Activated CD4-positive, CD25-positive, alpha-beta regulatory T cell (primary cell): ENCODE data around the gene RSL24D1.

Experiments
- DNase-seq, 4 experiments: peaks; one replicate each; lab custom pipeline; 2025; lab: John Stamatoyannopoulos, UW

Gene RSL24D1

DNA sequence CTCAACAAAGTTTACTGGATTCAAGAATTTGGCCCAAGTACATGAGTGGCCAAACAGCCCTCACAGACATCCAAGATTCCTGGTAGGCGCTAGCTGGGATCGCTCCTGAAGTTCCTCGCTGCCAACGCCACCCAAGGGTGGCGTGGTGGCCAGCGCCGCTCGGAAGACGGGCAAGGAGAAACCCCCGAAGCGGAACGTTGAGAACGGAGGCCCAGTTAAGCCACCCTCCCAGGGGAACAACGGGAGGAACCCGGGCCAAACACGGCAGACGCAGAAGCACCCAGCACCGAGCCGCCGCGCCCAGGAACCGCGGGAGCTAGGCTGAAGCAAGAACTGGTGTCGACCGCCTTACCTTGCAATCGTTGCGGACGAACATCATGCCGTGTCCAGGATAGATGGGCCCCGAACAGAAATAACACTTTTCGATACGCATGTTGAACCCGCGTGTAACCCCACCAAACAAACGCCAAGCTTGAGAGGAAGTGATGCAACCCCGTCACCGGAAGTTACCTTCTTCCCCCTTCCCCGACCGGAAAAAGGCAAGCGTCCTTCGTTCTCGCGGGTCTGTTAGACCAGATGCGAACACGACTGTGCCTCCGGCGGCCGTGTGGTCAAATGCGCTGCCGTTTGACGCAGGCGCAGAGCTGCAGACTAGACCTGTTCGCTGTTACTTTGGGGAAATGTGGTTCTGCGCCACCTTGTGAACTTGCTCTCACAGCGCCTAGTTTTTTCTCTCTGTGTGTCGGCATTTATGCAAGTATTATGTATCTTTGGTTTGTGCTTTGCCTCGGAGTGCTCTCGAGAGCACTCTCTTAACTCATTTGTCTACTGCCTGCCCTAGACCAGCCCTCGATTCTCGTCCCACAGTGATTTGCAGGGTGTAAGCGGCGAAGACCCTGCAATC, at the start of gene RSL24D1:
RSL24D1 (minus strand) TSS at position 484 of the 904 bp plus-strand sequence; CDS start at position 433, 51 bp downstream.
- DNase-seq = peak; percentile 83 to 92 (median 91)

DNA sequence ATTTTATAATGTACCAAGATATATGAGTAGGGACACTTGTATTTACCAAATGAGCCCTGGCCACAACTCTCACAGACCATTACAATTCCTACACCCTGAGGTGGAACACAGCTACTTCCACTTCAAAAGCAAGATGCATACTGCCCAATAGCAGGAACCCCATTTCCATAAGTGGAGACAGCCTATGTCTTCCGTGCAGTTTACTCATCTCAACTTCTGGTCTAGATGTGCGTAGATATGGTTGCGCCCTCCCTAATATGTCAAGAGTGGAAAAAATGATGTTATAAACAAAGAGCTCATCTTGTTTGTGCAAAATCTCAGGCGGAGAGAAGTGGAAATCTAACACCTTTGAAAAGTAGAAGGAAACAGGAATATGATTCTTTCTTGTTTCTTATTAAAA, 48.3 kb upstream of the RSL24D1 start:
- DNase-seq = no peak

DNA sequence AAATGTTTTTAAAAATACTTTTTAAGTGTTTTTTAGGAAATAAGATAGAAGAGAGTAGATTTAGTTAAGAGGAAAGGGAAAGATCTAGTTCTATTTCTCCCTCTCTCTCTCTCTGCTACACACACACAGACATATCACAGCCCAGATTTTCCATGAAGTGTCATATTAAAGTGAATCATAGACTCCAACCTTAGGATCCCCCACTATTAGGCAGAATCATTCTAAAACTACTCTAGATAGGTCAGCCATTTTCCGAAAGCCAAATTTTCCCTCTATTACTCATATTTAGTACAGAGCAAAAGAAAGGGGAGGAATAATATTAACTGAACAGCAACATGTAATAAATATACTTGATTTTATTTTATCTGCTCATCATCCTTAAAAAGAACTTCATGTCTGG, 45.1 kb upstream of the RSL24D1 start:
- DNase-seq = no peak

DNA sequence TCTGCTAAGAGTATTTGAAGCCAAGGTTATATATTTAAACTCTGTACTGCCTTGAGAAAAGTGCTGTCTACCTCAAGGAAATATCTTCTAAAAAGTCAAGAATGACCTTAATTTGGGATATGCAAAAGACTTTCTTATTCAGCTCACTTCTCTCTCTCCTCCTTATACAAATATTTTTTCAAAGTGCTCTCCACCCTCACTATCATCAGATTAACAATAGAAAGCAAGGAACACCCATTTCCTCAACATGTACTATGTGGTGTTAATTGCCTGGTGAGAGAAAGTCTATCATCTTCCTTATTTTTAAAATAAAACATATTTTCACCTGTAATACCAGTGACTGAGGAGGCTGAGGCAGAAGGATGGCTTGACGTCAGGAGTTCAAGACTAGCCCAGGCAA, 44.4 kb upstream of the RSL24D1 start:
- DNase-seq = no peak

DNA sequence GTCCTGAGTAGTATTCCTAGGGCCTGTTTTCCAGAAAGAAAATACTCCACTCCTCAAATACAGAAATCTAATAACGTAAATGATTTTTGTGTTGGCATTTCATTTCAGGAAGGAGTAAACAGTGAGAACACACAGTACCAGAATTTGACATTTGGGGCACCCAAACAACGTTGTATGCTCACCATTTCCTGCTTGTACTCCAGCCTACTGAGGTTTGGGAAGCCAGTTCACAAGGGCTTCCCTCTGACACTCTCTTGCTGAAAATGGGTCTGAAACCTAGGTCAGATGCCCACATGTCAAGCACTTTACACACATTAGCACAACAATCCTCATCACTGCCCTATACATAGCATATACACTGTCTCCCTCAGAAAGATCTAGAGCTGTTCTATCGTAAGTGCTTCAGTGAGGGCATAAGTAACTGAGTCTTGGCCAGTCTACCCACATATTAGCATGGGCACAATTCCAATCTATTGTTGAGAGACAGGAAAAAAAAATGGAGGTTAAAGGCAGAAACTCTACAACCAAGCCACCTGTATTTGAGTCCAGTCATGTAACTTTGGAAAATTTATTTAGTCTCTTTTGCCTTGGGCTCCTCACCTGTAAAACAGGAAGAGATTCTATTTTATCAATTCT, 43.5 kb upstream of the RSL24D1 start:
- DNase-seq = no peak

DNA sequence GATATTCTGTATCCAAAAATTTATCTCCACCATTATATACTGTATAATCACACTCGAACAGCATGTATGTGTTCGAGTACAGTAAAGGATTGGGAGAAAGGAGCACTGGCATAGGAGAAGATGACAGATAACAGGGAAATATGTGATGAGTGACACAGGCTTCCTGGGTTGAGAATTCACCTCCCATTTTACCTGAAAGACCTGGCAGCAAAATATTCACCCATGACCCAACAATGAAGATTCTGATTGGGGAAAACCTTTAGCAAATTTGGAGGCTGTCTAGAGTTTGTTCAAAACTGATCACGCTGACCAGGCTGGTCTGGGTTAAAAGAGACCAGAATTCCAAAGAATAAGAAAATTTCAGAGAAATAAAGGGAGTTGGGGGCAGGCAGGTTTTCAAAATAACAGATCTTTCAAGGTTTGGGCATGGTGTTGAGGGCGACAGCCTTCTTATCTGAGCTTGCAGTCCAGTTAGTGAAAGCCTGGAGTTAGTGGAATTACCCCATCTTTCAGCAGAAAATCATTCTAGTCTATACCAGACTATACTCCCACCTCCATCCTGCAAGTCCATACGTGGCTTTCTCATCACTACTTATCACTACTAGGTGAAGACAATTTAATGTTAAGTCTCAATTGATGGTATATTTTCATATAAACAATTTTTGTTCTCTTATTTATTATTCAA, 42.8 kb upstream of the RSL24D1 start:
- DNase-seq = no peak

DNA sequence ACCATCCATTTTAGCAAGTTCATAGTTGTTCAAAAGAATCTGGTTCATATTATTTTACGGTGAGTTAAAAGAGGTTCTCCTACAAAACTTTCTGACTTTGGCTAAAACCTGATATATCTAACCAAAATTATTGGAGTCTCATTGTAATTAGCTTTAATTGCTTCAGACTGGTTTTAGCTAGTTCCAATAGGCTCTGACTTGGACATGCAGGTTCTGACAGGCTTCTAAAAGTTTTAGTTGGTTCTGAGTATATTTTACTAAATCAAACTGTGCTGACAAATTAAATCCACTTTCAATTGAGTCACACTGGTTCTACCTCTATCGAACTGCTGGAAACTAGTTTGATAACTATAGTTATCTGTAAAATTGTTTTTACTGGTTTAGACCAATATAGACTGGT, 42.1 kb upstream of the RSL24D1 start:
- no peak for DNase-seq

DNA sequence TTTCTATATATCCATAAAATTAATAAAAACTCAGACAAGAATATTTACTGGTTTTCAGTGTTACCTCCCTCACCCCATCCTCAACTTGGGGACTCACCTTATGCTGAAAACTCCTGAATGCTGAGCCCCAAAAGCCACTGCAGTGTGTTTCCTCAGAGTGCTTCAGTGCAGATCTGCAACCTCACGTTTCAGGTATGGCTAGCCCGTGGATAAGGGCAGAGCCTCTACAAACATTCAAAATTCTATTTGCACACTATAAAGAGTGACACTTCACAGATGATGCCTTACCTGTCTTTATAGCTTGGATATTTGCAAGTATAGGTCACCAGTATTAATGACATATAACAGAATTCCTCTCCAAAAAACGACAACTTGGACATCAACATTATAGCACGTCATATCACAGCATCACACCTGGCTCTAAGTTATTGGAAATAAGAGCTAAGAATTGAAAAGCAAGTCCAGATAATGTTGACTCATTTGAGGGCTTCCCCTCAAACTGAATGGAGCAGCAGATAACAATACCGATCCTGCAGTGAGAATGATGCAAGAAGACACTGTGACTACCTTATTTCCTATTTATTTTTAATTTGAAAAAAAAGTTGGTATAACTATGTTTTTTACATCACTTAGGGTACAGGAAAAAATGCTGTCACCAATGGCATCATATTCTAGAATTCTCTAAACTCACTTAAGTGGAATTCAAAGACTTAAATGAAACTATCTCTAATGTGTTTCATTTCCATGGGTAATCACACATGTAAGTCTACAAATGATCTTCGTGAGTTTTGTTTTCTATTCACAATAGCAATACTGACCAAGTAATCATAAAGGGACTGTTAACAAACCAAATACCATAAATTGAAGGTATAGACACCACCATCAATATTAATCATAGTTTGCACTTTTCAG, 40.7 kb upstream of the RSL24D1 start:
- no peak for DNase-seq

DNA sequence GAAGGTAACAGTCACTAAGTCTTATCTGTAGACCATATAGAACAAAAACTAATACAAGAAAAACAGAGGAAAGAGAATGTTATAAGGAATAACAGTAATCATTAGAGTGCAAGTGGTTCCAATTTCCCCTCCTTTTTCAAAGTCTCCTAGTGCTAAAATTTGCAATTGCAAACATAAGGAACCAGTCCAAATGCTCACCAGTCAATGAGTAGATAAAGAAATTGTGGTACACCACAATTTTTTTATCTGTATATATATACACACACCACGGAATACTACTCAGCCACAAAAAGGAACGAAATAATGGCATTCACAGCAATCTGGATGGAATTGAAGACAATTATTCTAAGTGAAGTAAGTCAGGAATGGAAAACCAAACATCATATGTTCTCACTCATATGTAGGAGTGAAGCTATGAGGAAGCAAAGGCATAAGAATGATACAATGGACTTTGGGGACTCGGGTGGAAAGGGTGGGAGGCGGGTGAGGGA, 38.9 kb upstream of the RSL24D1 start:
- DNase-seq = no peak

DNA sequence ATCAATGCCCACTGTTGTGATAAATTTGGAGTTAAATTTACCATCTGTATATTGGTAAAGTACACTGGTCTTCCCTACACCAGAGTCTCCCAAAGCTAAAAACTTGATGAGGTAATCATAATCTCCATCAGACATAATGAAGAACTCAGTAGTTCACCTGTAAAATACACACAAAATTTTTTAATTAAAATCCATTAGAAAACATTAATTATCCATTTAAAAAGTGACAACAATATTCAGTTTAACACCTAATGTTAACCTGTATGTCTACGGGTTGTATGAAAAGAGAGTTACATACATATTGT, 38.0 kb upstream of the RSL24D1 start:
- DNase-seq = no peak

DNA sequence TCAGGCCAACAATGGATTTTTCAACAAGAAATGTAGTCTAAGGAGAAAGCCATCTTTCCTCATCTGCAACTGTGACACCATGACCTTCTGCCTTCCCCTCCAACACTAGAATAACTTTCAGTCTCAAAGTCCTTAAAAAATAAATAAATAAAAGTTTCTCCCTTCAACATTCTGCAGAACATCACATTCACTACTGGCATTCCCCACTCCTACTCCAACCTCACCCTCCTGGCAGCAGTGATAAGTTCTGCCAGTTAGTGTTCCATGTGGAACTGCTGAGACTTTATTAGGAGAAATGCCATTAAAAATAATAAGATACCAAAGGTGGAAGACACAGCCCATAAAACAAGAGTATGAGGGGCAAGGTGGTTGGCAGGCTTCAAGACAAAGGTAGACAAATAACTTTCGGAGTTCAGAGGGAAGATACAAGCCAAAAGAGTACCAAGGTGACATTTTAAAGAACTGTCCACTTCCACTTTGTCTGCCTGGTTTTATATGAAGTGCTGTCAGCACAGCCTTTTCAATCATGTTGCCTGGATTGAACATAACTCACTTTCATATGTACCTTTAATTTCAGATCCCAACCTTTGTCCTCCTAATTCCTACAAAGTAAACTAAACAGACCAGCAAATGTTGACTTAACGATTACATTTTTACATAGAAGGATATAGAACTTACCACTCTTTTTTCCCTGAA, 37.5 kb upstream of the RSL24D1 start:
- no peak for DNase-seq

DNA sequence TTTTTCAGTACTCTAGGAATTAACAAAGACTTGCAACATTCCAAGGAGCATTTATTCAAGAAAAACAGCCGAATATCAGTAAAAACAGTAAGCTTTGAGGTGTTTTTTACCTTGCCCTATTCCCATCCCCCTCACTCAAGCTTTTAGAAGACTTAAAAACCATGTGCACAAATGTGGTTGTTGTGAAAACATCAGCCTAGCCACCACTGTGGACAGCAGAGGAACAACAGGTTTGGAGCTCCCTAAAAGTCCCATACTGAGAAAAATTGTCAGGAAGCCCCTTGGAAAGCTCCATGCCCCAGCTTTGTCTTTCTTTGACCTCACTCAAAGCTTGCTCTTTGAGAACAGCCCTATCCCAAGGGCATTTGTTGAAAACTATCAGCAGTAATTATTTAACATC, 34.7 kb upstream of the RSL24D1 start:
- no peak for DNase-seq

DNA sequence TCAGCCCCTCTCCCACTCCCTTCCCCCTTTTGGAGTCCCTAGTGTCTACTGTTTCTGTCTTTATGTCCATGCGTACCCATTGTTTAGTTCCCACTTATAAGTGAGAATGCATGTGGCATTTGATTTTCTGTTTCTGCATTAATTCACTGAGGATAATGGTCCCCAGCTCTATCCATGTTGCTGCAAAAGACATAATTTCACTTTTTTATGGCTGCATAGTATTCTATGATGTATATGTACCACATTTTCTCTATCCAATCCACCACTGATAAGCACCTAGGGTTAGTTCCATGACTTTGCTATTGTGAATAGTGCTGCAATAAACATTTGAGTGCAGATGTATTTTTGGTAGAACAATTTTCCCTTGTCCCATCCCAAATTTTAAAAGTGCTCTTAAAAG, 34.2 kb upstream of the RSL24D1 start:
- DNase-seq = no peak

DNA sequence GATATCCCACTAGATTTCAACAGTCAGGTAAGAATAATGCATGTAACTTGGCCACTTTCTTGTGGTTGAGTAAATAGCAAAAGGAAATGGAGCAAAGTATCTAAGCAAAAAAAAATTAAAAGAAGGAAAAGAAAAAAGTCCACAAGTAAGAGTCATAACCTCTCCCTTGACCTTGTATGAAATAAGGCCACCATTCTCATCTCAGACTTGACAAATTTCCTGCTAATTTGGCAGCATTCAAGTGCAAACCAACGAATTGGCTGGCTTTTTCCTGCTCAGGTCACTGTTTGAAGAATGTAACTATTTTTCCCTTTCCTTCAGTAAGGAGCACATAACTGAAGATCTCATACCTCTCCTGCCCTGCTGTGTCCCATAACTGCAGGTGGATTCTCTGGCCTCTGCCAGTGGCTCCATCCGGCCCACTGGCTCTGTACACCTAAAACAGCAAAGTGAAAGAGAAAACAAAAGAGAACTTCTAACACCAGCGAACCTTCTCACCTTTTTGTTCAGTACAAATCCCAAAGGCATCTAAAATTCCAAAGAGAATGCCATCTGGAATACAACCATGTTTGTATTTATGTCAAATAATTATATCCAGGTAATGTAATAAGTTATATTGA, 33.4 kb upstream of the RSL24D1 start:
- DNase-seq = no peak

DNA sequence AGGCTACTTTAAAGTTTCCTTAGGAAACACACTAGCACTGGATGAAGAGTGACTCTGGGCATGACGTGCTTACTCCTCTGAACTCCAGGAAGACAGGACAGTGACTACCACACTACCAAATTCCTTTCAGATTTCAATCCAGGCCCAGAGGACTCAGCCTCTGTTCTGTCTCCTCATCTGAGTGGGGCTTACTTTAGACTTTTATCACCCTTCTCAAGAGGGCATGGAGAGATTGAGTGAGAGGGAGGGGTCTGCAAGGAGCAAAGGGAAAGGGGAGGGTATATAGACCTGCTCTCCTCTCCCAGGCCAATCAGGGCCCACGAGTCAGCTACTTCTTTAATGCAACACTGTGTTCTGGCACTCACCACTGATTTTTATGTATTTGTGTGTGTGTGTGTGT, 29.4 kb upstream of the RSL24D1 start:
- DNase-seq = no peak

DNA sequence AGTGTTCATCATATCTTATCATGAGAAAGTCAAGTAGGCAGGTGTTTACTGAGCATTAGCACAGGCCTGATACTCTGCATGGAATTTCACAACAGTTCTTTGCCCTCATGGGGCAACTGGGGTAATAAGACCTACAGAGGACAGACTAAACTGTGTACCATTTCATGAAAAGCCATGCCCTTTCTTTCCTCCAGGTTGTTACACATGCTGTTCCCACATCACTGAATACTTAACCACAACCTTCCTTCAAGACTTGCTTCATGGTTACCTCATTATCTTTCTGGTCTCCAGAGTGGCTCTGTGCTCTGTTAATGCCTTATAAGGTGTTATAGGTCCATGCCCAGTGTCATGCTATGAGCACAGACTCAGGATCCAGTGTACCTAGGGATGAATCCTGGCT, 28.2 kb upstream of the RSL24D1 start:
- DNase-seq = no peak

DNA sequence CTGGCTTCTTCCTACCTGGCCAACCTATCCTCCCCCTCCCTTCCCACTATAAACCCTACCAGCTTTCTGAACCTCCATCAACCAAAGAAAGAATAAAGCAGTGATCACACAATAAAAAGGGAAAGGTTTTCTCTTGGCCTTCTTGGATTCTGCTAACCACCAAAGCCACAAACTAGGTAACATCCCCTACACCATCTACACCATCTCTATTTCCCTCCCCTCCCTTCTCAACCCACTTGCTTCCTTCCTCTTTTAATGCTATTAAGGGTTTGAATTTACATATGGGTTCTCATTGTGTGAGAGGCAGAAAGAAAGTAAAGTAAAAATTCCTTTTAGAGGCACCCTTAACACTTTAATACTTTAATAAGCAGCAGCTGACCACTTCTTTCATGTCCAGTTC, 25.8 kb upstream of the RSL24D1 start:
- DNase-seq = no peak

DNA sequence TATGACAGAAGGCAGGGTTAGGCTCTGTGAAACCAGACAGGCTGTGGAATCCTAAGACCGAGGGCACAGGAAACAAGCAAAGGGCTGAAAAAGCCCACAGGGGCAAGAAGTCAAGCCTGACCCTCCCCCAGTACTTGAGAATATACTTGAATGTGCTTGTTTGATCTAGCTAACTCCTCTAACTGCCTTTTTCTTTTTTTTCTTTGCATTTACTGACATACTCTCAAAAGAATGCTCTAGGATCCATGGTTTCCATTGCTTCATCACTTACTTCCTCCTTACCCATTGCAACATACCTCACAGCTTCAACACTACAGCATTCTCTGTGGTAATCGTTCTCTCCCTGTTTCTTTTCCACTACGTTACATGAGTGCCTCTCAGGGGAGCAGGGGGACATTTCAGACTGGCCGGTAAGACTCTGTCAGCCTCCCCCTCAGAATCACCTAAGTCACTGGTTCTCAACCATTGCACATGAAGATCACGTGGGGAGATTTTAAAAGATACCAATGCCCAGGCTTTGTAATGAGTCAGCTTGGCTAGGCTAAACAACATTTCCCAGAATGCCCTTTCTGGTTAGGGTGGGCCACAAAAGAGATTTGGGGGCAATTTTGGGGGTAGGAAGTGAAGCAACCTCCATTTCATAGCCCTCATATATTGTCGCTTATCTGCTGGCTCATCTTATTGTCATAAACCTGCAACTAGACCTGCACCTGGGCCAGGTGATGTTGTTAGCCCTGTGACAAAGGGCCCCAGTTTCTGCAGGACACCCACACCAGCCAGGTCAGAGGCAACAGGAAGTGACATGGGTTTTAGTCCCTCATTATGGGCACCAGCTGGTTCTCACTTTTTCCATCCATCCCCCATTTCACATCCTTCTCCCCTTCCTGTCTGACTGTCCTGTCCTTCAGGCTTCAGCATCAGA, 24.6 kb upstream of the RSL24D1 start:
- no peak for DNase-seq

DNA sequence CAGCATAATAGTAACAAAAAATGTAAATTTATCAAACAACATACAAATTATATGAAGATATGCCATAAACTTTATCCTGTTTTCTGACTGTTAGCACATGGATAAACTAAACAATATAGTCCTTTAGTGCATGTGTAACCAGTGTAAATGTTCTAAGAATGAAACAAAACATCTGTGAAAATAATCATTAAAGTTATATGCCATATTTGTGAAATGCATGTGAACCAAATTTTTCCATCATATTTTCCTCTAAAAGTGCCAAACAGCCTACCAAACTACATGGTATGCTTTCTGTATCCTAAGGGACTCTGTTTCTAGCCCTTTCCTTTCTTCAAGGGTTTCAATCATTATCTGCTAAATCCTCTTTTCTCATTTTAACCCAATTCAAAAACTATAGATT, 23.9 kb upstream of the RSL24D1 start:
- no peak for DNase-seq

DNA sequence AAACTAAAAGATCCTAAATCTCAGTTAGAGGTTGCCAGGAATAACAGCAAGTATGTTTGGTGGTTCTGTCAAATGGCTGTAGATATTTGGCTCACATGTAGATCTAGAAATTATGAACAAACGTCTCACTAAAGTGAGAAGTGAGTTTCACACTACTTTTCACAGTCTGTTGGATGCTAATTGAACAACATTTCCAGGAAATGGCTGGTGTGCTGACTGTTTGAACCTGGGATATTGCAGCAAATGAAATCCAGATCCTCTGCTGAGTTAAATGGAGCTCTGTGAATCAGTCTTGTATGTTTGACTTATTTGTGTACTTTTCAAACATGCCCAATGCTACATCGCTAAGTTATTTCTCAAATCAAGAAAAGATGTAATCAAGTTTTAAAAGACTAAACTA, 21.3 kb upstream of the RSL24D1 start:
- no peak for DNase-seq
